Measurements from ENCODE around the gene FBXL17. TPM values are rescaled to one million over a fixed set of nuclear protein-coding genes. Genes with fewer than 3 reads are reported as not detected.

The FBXL17 gene
- total RNA-seq, 1 experiment from 2014 or later, result 11.6 TPM

GRCh38 chr5:108387758-108388157 is 5.9 kb upstream of the FBXL17 start:
- peaks cover 5% of the 10 kb centered on the region; the same call in 1 of the 2 replicates for H3K4me1 ChIP-seq
- Mint-ChIP-seq H3K27me3 (ENCODE audit: insufficient read depth, unreplicated experiment) (no peaks in the 10 kb centered on the region), H3K36me3 (ENCODE audit: insufficient read depth, unreplicated experiment) (peaks cover 10% of the 10 kb centered on the region), H3K9me3 (ENCODE audit: unreplicated experiment) (no peaks in the 10 kb centered on the region), H3K4me3 (ENCODE audit: unreplicated experiment) (no peak overlapping the region), H3K4me1 (ENCODE audit: low read depth, unreplicated experiment) (peaks cover 13% of the 10 kb centered on the region), H3K27ac (ENCODE audit: unreplicated experiment) (no peak overlapping the region)
- H3K36me3 ChIP-seq (ENCODE audit: control insufficient read depth, insufficient read depth, low read length), result no peaks in the 10 kb centered on the region
- ChIA-PET CTCF (no interaction called here), POLR2A (no interaction called here)
- H3K27me3 ChIP-seq (replicated peaks; ENCODE audit: control insufficient read depth, insufficient read depth, low read length), result no peaks in the 10 kb centered on the region
- TF ChIP-seq CTCF (IDR thresholded peaks at IDR 0.05; ENCODE audit: insufficient read depth in 1 of 2, low read depth in 1 of 2, low read length in 1 of 2, severe bottlenecking in 1 of 2, unreplicated experiment in 1 of 2), result no peak
- BruUV-seq (replicated peaks), result no TSS peak
- no peaks in the 10 kb centered on the region for H3K9me3 ChIP-seq
- no peak overlapping the region for H3K4me3 ChIP-seq (ENCODE audit: low read depth, low read length)
- no peak for DNase-seq
- intact Hi-C loops (cut with micrococcal nuclease; ENCODE audit: unreplicated experiment), result no loop called here

GRCh38 chr5:108386345-108387061 is 4.6 kb upstream of the FBXL17 start:
- intact Hi-C loops (cut with micrococcal nuclease; ENCODE audit: unreplicated experiment), result no loop called here
- CTCF ChIA-PET, result no interaction called here
- H3K27me3 ChIP-seq (replicated peaks; ENCODE audit: control insufficient read depth, insufficient read depth, low read length), result no peaks in the 10 kb centered on the region
- no peaks in the 10 kb centered on the region for H3K36me3 ChIP-seq (ENCODE audit: control insufficient read depth, insufficient read depth, low read length)
- no peak for DNase-seq
- H3K4me1 ChIP-seq, result peaks cover 5% of the 10 kb centered on the region; the same call in 1 of the 2 replicates
- H3K4me1 Mint-ChIP-seq (ENCODE audit: low read depth, unreplicated experiment), result peaks cover 15% of the 10 kb centered on the region
- no peak overlapping the region for H3K4me3 Mint-ChIP-seq (ENCODE audit: unreplicated experiment)
- no peaks in the 10 kb centered on the region for H3K27me3 Mint-ChIP-seq (ENCODE audit: insufficient read depth, unreplicated experiment)
- POLR2A ChIA-PET, result no interaction called here
- no peaks in the 10 kb centered on the region for H3K9me3 ChIP-seq
- H3K4me3 ChIP-seq (ENCODE audit: low read depth, low read length), result no peak overlapping the region
- BruUV-seq (replicated peaks), result no TSS peak
- peaks cover 22% of the 10 kb centered on the region for H3K36me3 Mint-ChIP-seq (ENCODE audit: insufficient read depth, unreplicated experiment)
- H3K27ac Mint-ChIP-seq (ENCODE audit: unreplicated experiment), result no peak overlapping the region
- H3K9me3 Mint-ChIP-seq (ENCODE audit: unreplicated experiment), result no peaks in the 10 kb centered on the region
- no peak for TF ChIP-seq CTCF (IDR thresholded peaks at IDR 0.05; ENCODE audit: insufficient read depth in 1 of 2, low read depth in 1 of 2, low read length in 1 of 2, severe bottlenecking in 1 of 2, unreplicated experiment in 1 of 2)

- no peak overlapping the region for H3K27ac Mint-ChIP-seq (ENCODE audit: unreplicated experiment)
- H3K4me1 ChIP-seq, result peaks cover 5% of the 10 kb centered on the region; the same call in 1 of the 2 replicates
- no peak for TF ChIP-seq CTCF (IDR thresholded peaks at IDR 0.05; ENCODE audit: insufficient read depth in 1 of 2, low read depth in 1 of 2, low read length in 1 of 2, severe bottlenecking in 1 of 2, unreplicated experiment in 1 of 2)
- H3K36me3 ChIP-seq (ENCODE audit: control insufficient read depth, insufficient read depth, low read length), result no peaks in the 10 kb centered on the region
- H3K4me3 ChIP-seq (ENCODE audit: low read depth, low read length), result no peak overlapping the region
- no peak for DNase-seq
- no peaks in the 10 kb centered on the region for H3K27me3 ChIP-seq (replicated peaks; ENCODE audit: control insufficient read depth, insufficient read depth, low read length)
- H3K4me3 Mint-ChIP-seq (ENCODE audit: unreplicated experiment), result no peak overlapping the region
- H3K36me3 Mint-ChIP-seq (ENCODE audit: insufficient read depth, unreplicated experiment), result peaks cover 24% of the 10 kb centered on the region
- no TSS peak for BruUV-seq (replicated peaks)
- CTCF ChIA-PET, result no interaction called here
- intact Hi-C loops (cut with micrococcal nuclease; ENCODE audit: unreplicated experiment), result loop anchor here (5.0 kb wide), 1 partner anchor 1028 kb away; no protein-coding TSS in a partner anchor
- no peaks in the 10 kb centered on the region for H3K9me3 Mint-ChIP-seq (ENCODE audit: unreplicated experiment)
- H3K9me3 ChIP-seq, result no peaks in the 10 kb centered on the region
- H3K27me3 Mint-ChIP-seq (ENCODE audit: insufficient read depth, unreplicated experiment), result no peaks in the 10 kb centered on the region
- POLR2A ChIA-PET, result no interaction called here
- peaks cover 15% of the 10 kb centered on the region for H3K4me1 Mint-ChIP-seq (ENCODE audit: low read depth, unreplicated experiment)
Observed at GRCh38 chr5:108384741-108385140, 2.8 kb upstream of the FBXL17 start.

Measured in Caco-2 (cell line).